ENCODE results near the gene KLHDC3. TPM values are rescaled to one million over a fixed set of nuclear protein-coding genes. Genes with fewer than 3 reads are reported as not detected.
A peak's percentile ranks its signal among the peaks of the same experiment; 100 is the strongest.
"Not testable (repeated sequence)": the region's sequence is repeated elsewhere in the genome, so short reads cannot be mapped to it uniquely, and the experiment has no call there.

The KLHDC3 gene
- total RNA-seq, 2 donors from 2014 or later = 64.0 to 65.6 TPM

GRCh38 chr6:42979523-42980177 lies 34.4 kb upstream of the KLHDC3 start:
- Mint-ChIP-seq H3K4me1 (peaks cover 34% of the 10 kb centered on the region), H3K9me3 (no peaks in the 10 kb centered on the region), H3K4me3 (peak overlapping the region; percentile 99), H3K36me3 (ENCODE audit: low read depth) (peaks cover 29% of the 10 kb centered on the region), H3K27me3 (no peaks in the 10 kb centered on the region), H3K27ac (peak overlapping the region; percentile 99)
- peak; percentile 38 for ATAC-seq (replicated peaks)

GRCh38 chr6:42981836-42982235 lies 32.2 kb upstream of the KLHDC3 start:
- Mint-ChIP-seq H3K27ac (peak overlapping the region; percentile 21), H3K4me1 (peaks cover 36% of the 10 kb centered on the region), H3K36me3 (ENCODE audit: low read depth) (peaks cover 23% of the 10 kb centered on the region), H3K4me3 (peak overlapping the region; percentile 0), H3K27me3 (no peaks in the 10 kb centered on the region), H3K9me3 (no peaks in the 10 kb centered on the region)
- ATAC-seq (replicated peaks) = no peak

GRCh38 chr6:42984001-42984923 lies 29.8 kb upstream of the KLHDC3 start, which contains the start of gene PPP2R5D:
Gene PPP2R5D, plus strand, starts transcription at chr6:42984570. Its CDS starts 108 bp downstream, at chr6:42984678.
- H3K27ac Mint-ChIP-seq = peak within 1 kb of the TSS; percentile 92
- peak within 1 kb of the TSS; percentile 91 for H3K4me3 Mint-ChIP-seq
- peaks cover 11% of the 10 kb centered on the region for H3K36me3 Mint-ChIP-seq (ENCODE audit: low read depth)
- peaks cover 39% of the 10 kb centered on the region for H3K4me1 Mint-ChIP-seq
- H3K9me3 Mint-ChIP-seq = no peaks in the 10 kb centered on the region
- ATAC-seq (replicated peaks) = peak; percentile 91
- no peaks in the 10 kb centered on the region for H3K27me3 Mint-ChIP-seq

GRCh38 chr6:42984924-42985475 lies 29.0 kb upstream of the KLHDC3 start:
- H3K4me1 Mint-ChIP-seq = peaks cover 34% of the 10 kb centered on the region
- peak overlapping the region; percentile 91 for H3K4me3 Mint-ChIP-seq
- ATAC-seq (replicated peaks) = no peak
- H3K36me3 Mint-ChIP-seq (ENCODE audit: low read depth) = peaks cover 16% of the 10 kb centered on the region
- no peaks in the 10 kb centered on the region for H3K9me3 Mint-ChIP-seq
- no peaks in the 10 kb centered on the region for H3K27me3 Mint-ChIP-seq
- H3K27ac Mint-ChIP-seq = peak overlapping the region; percentile 92

GRCh38 chr6:42987533-42988451 lies 26.3 kb upstream of the KLHDC3 start:
- peaks cover 27% of the 10 kb centered on the region for H3K4me1 Mint-ChIP-seq
- ATAC-seq (replicated peaks) = no peak
- no peaks in the 10 kb centered on the region for H3K9me3 Mint-ChIP-seq
- no peaks in the 10 kb centered on the region for H3K27me3 Mint-ChIP-seq
- peak overlapping the region; percentile 92 for H3K27ac Mint-ChIP-seq
- H3K36me3 Mint-ChIP-seq (ENCODE audit: low read depth) = peaks cover 30% of the 10 kb centered on the region
- H3K4me3 Mint-ChIP-seq = peak overlapping the region; percentile 91

- Mint-ChIP-seq H3K36me3 (ENCODE audit: low read depth) (peaks cover 34% of the 10 kb centered on the region), H3K4me1 (peaks cover 27% of the 10 kb centered on the region), H3K27ac (peak overlapping the region; percentile 49), H3K9me3 (no peaks in the 10 kb centered on the region), H3K4me3 (no peak overlapping the region), H3K27me3 (no peaks in the 10 kb centered on the region)
- no peak for ATAC-seq (replicated peaks)
These were observed 25.5 kb upstream of the KLHDC3 start for GRCh38 chr6:42988486-42989020.

GRCh38 chr6:42989923-42990322 lies 24.1 kb upstream of the KLHDC3 start:
- no peak overlapping the region for H3K4me3 Mint-ChIP-seq
- H3K27ac Mint-ChIP-seq = peak overlapping the region; percentile 52

GRCh38 chr6:42993445-42993844 lies 20.6 kb upstream of the KLHDC3 start:
- Mint-ChIP-seq H3K9me3 (no peaks in the 10 kb centered on the region), H3K4me1 (peaks cover 4% of the 10 kb centered on the region), H3K36me3 (ENCODE audit: low read depth) (peaks cover 33% of the 10 kb centered on the region), H3K27ac (peak overlapping the region; percentile 21), H3K27me3 (no peaks in the 10 kb centered on the region), H3K4me3 (no peak overlapping the region)
- ATAC-seq (replicated peaks) = no peak

More at GRCh38 chr6:42989923-42990322, 24.1 kb upstream of the KLHDC3 start:
- H3K27me3 Mint-ChIP-seq = no peaks in the 10 kb centered on the region
- no peaks in the 10 kb centered on the region for H3K9me3 Mint-ChIP-seq
- H3K36me3 Mint-ChIP-seq (ENCODE audit: low read depth) = peaks cover 38% of the 10 kb centered on the region
- ATAC-seq (replicated peaks) = no peak
- H3K4me1 Mint-ChIP-seq = peaks cover 21% of the 10 kb centered on the region

GRCh38 chr6:42996513-42996912 lies 17.5 kb upstream of the KLHDC3 start:
- H3K27ac Mint-ChIP-seq = no peak overlapping the region
- peaks cover 9% of the 10 kb centered on the region for H3K36me3 Mint-ChIP-seq (ENCODE audit: low read depth)
- no peaks in the 10 kb centered on the region for H3K27me3 Mint-ChIP-seq
- H3K4me1 Mint-ChIP-seq = no peaks in the 10 kb centered on the region
- ATAC-seq (replicated peaks) = no peak
- no peaks in the 10 kb centered on the region for H3K9me3 Mint-ChIP-seq
- H3K4me3 Mint-ChIP-seq = no peak overlapping the region

- not testable (repeated sequence) for H3K27ac Mint-ChIP-seq; H3K27me3 Mint-ChIP-seq; H3K4me1 Mint-ChIP-seq; H3K4me3 Mint-ChIP-seq; H3K9me3 Mint-ChIP-seq; H3K36me3 Mint-ChIP-seq (ENCODE audit: low read depth); ATAC-seq (replicated peaks)
These were observed 15.8 kb upstream of the KLHDC3 start for GRCh38 chr6:42998205-42998604.

- no peak overlapping the region for H3K4me3 Mint-ChIP-seq
- no peak overlapping the region for H3K27ac Mint-ChIP-seq
- H3K36me3 Mint-ChIP-seq (ENCODE audit: low read depth) = peaks cover 21% of the 10 kb centered on the region
- H3K4me1 Mint-ChIP-seq = no peaks in the 10 kb centered on the region
- no peaks in the 10 kb centered on the region for H3K27me3 Mint-ChIP-seq
- H3K9me3 Mint-ChIP-seq = no peaks in the 10 kb centered on the region
- no peak for ATAC-seq (replicated peaks)
These were observed 12.2 kb upstream of the KLHDC3 start for GRCh38 chr6:43001843-43002242.

- ATAC-seq (replicated peaks) = no peak
- H3K27ac Mint-ChIP-seq = no peak overlapping the region
- H3K27me3 Mint-ChIP-seq = no peaks in the 10 kb centered on the region
- H3K4me3 Mint-ChIP-seq = no peak overlapping the region
- H3K36me3 Mint-ChIP-seq (ENCODE audit: low read depth) = peaks cover 61% of the 10 kb centered on the region
- H3K4me1 Mint-ChIP-seq = peaks cover 4% of the 10 kb centered on the region
- H3K9me3 Mint-ChIP-seq = no peaks in the 10 kb centered on the region
These were observed 8.2 kb upstream of the KLHDC3 start for GRCh38 chr6:43005844-43006243.

GRCh38 chr6:43006251-43006650 lies 7.8 kb upstream of the KLHDC3 start:
- Mint-ChIP-seq H3K4me3 (no peak overlapping the region), H3K27me3 (no peaks in the 10 kb centered on the region), H3K4me1 (peaks cover 4% of the 10 kb centered on the region), H3K27ac (no peak overlapping the region), H3K36me3 (ENCODE audit: low read depth) (peaks cover 66% of the 10 kb centered on the region), H3K9me3 (no peaks in the 10 kb centered on the region)
- ATAC-seq (replicated peaks) = no peak

Measured in activated T-helper 17 cell treated with anti-CD3 and anti-CD28 coated beads, Interleukin-2, amount 50 U/mL, for 72 hours (primary cell).